ENCODE results near the gene GPRC5D.

GRCh38 chr12:12979731-12980259 is 27.8 kb upstream of the GPRC5D start:
- TF ChIP-seq CTCF (IDR thresholded peaks at IDR 0.05): no peak
- TF ChIP-seq EP300 (IDR thresholded peaks at IDR 0.05): no peak
